HG03521 (cell line): ENCODE data around the gene BMPR1A.

Source experiments
- ATAC-seq: cut with Tn5 transposase; IDR thresholded peaks from one replicate; pipeline ENCODE4 v1.9.1; 2021; ENCODE audit warnings: mild to moderate bottlenecking, moderate library complexity; ENCODE audit not compliant: unreplicated experiment

The BMPR1A gene

GRCh38 chr10:86756511-86757112, at the start of gene BMPR1A:
TSS of gene BMPR1A (plus strand) at chr10:86756619. CDS start at chr10:86876019, 119,400 bp downstream.
- ATAC-seq, result peak; percentile 31

DNA sequence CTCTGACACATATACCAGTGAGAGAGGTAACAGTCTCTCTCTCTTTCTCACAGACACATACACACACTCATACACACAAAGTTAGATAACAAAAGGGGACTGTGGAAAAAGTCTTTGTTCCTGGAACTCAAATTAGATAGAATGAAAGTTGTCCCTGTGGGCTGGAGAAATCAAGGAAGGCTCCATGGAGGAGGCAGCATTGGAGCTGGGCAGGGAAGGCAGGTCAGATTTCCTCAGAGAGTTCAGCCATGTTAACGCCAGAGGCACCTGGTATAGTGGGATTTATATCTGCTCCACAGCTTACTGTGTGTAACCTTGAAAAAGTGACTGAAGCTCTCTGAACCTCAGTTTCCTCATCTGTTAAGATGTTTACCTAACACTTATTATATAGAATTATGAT, 49.4 kb upstream of the BMPR1A start:
- no peak for ATAC-seq

- ATAC-seq, result no peak
These were observed 48.9 kb upstream of the BMPR1A start for GRCh38 chr10:86707505-86707904.

DNA sequence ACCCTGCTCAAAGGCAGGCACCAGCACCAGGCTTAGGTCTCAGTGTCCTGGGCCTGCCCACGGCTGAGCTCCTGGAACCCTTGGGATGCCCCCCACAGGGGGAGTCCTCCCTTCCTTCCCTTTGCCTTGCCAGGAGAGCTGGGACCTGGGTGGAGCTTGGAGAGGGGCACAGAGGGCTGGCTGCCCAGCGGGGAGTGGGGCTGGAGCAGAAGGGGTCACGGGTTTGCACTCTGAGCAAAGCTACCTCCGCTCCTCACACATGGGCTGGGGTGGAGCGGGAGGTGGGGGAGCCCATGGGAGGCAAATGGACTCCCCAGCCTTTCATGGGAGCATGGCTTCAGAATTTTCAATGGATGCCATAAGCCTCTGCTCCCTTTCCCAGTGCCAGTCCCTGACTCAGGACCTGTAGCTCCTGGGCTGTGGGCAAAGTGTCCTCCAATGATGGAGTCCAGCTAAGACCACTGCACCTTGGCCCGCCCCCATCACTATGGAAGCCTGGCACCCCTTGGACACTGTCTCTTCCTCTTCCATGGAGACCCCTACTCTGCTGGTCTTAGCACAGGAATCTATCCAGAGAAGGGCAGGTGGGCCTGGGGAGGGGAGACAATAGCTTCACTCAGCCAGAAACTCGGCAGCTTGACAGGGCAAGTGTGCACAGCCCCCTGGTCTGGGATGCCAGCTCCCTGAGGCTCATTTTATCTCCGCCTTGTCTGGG, 48.2 kb upstream of the BMPR1A start:
- no peak for ATAC-seq

DNA sequence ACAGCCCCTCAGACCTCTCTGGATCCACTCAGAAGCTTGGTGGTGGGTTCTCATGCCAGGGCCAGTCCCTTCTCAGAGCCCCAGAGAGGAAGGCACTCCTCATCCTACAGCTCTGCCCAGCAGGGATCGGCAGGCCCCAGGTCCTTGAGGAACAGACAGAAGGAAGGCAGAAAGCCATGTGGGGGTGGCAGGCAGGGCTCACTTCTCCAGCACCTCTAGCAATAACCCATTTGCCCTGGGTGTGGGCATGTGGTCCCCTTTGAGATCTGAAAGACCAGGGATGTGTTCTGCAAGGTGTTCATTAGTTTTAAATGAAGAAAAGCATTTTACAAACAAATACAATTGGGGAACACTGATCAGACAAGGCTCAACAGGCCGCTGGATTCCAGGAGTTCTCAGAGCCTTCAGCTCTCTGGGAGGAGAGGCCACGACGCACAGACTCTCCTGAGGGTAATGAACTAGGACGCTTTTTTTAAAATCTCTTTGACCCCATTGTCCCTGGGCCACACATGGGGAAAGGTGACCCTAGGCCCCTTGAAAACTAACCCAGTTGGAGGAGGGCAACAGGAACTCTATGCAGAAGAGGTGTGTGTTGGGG, 47.5 kb upstream of the BMPR1A start:
- ATAC-seq, result no peak

DNA sequence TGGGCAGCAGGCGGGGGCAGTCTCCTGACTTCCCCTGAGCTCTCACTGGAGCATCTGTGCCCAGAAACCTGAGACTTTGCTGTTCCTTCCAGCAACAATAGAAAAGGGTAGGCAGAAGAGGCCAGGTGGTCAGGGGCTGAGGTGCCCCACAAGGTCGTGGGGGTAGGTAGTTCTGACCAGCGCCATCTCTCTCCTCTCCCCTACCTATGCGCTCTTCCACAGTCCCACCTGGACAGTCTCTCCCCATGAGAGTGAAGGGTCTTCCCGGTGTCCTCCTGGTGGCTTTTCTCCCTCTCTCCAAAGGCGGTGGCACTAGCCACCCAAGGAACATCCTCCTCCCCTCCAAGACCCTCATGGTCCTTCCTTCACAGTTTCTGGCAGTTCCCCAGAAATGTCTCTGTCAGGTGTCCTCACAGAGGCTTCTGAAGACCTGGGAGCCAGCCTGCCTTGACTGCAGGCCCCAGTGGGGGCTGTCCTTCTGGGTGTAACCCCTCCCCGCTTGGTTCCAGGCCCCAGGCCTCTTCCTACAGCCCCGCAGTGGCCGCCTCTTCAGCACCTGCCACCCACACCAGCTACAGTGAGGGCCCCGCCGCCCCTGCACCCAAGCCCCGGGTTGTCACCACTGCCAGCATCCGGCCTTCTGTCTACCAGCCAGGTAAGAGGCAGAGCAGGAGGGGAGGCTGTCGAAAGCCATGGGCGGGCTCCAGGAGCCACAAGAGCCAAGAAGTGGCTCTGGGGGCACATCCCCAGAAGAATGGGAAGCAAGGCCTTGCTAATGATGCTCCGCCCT, 46.8 kb upstream of the BMPR1A start:
- ATAC-seq, result no peak

DNA sequence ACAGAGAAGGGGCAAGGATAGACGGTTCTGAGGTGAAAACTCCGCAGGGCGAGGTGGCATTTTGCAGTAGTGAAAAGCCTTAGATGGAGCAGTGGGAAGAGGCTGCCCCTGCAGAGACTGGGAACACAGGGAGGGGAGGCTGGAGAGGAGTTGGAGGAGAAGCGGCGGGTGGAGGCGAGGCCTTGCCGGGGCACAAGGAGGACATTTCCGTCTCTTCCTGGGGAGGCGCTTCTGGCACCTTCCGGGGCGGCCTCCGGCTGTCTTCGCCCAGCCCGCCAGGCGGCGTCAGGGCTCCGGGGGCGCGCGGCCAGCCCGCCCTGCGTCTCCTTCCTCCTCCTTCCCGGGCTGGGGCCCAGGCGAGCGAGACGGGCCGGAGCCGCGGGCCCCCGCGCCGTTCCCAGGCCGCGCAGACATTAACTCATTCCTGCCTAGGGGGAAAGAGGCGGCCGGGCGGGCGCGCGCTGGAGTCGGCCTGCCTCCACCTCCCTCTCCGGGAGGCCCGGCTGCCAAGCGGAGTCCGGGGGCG, 45.4 kb upstream of the BMPR1A start:
- ATAC-seq, result peak; percentile 83

DNA sequence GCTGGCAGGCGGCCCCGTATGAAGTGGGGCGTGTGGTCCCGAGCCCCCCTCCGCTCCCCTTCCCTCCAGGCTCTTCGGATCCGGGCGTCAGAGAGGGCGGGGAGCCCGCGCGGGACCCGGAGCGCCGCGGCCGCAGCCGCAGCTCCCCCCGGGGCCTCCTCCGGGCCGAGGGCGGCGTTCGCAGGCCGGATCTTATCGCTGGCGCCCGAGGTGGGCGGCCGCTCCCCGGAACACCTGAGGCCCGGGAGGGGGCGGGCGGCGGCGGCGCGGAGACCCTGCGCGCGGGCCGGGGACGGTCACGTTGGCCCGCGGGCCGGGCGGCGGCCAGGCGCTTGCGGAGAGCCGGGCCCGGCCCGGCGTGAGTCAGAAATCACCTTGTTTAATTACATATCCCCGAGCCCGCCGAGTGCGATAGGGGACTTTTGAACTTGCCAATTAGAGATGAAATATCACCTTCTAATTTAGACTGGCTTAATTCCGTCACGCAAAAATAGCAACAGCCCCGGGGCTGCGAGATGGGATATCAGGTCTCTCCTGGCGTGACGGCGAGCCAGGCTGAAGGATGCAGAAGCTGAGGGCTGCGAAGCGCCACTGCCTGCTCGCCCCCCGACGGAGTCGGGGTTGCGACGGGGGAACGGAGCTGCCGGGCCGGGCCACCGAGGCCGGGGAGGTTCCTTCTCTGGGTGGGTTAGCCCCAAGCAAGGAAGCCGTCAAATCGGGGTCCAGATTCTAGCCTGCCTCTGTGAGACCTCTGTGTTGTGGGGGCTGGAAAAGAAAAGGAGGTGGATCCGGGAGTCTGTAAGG, 44.7 kb upstream of the BMPR1A start:
- peak; percentile 38 for ATAC-seq

DNA sequence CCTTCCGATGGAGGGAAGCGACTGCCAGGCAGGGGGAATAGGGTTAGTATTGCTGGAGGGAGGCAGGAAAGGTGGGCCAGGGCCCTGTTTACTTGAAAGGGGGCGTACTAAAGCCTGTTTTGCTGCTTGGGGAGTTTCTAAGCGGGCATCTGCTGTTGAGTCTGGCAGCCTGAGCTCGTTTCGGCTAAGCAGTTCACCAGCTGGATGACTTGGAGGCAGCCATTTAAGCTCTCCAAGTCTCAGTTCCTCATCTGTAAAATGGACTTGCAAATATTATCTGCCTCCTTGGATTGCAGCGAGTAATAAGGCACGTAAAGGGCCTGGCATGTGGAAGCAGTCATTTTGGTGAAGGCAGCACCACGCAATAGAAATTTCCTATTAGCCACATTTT, 44.1 kb upstream of the BMPR1A start:
- ATAC-seq, result peak; percentile 26

GRCh38 chr10:86715156-86715795, 41.1 kb upstream of the BMPR1A start:
- no peak for ATAC-seq

DNA sequence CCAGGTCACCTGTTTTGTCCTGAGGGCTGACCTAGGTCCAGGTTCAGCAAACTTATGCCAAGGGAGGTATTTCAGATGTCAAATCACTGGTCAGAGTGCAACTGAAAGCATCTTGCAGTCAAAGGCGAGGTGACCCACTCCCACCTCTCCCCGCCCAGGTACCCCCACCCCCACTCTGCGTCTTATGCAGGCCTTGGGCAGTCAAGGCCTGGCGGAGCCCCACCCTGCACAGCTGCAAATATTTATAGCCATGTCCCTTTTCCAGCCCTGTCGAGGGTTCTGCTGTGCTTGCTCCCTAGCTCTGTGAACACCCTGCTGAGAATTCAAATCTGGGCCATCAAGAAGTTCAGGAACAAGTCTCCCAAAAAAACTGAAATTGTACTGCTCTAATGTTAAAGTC, 40.6 kb upstream of the BMPR1A start:
- no peak for ATAC-seq

GRCh38 chr10:86716466-86716865, 40.0 kb upstream of the BMPR1A start:
- no peak for ATAC-seq

DNA sequence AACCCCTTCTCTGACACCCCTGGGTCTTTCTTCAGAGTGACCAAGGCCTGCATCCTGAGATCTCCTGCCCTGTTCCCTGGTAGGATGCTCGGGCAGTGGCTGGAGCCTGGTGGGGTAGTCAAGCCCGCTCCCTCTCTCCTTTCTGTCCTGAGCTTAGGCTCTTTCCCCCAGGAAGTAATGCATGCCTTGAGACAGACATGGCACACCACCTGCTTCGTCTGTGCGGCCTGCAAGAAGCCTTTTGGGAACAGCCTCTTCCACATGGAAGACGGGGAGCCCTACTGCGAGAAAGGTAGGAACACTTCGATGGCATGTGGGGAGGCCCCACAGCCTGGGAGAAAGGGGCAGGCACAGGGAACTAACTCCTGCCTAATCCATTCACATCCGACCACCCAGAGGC, 37.9 kb upstream of the BMPR1A start:
- ATAC-seq, result no peak

GRCh38 chr10:86721232-86721631, 35.2 kb upstream of the BMPR1A start:
- ATAC-seq, result no peak

- ATAC-seq, result no peak
These were observed 33.4 kb upstream of the BMPR1A start for GRCh38 chr10:86723009-86723408.

- ATAC-seq, result no peak
These were observed 32.0 kb upstream of the BMPR1A start for GRCh38 chr10:86724445-86724844.

DNA sequence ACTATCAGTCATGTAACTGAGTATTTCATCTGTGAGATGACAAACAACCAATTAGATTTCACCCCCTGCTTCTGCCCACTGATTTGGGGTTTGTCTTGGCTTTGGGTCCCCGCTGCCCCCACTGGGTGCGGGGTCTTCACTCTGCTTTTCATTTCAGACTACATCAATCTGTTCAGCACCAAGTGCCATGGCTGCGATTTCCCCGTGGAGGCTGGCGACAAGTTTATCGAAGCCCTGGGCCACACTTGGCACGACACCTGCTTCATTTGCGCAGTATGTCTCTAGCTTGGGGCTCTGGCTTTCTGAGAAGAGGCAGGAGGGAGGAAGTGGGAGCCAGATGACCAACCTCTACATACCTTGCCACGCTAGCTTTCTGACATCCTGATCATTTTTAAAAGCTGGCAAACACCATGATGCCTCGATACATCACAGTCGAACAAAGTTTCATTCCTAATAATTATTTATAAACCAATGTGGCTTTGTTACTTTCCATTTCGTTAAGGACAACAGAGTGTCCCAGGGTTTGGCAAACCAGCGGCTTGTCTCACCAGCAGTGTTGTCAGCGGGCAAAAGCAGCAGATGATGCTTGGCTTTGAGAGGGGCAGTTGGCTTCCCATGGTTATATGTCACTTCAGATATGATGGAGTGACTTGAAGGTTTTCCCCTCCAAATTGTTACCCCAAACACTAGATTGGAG, 30.3 kb upstream of the BMPR1A start:
- no peak for ATAC-seq

DNA sequence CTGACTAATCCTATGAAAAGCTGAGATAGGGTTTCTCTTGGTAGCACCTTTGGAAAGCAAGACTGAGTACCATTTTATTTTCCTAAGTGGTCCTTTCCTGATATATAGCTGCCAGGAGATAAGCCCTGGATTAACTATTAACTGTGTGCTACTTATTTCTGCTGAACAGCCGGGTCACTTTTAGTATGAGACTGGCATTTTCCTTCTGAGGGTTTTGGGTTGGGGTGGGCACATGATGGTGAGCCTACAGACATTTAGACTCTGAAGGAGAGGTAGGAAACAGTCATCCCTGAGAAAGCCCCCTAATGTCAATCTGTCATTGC, 29.8 kb upstream of the BMPR1A start:
- no peak for ATAC-seq

DNA sequence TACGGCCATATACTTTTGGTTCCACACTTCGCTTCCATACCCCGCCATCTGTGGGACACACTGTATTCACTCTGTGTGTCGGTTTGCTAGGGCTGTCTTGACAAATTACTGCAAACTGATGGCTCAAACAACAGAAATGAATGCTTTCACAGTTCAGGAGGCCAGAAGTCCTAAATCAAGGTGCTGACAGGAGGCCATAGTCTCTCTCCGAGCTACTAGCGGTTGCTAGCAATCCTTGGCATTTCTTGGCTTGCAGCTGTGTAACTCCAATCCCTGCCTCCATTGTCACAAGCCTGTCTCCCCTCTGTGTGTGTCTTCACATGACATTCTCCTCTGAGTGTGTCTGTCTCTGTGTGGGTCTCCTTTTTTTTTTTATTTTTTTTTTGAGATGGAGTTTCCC, 28.9 kb upstream of the BMPR1A start:
- ATAC-seq, result no peak

- ATAC-seq, result no peak
These were observed 28.4 kb upstream of the BMPR1A start for GRCh38 chr10:86728056-86728455.
